Activated B cell treated with CpG ODN at 0.5 μM for 24 hours (primary cell): Measurements from ENCODE around the gene FILIP1. TPM values are rescaled to one million over a fixed set of nuclear protein-coding genes. Genes with fewer than 3 reads are reported as not detected.

Source experiments
- ATAC-seq: fragments of 200-7000 bp; cut with Tn5 transposase; one replicate; pipeline ENCODE4 v1.10.0; 2021; ENCODE audit warnings: low read depth, mild to moderate bottlenecking, moderate library complexity
- CTCF ChIA-PET: fragments of 350-600 bp; sonication (Branson Sonifier 250); formaldehyde crosslinking; loops from one replicate; lab custom pipeline; 2021; ENCODE audit warnings: antibody characterized with exemption; lab: Charles Lee
- POLR2A ChIA-PET: fragments of 350-600 bp; sonication (Branson Sonifier 250); formaldehyde crosslinking; loops from one replicate; lab custom pipeline; 2021; ENCODE audit warnings: antibody characterized with exemption; lab: Charles Lee
- DNase-seq: peaks from one replicate; pipeline ENCODE4 v3.0.0; 2022
- H3K27ac Mint-ChIP-seq: one replicate; pipeline ENCODE4 v1.8.0; 2020; ENCODE audit warnings: mixed read lengths
- H3K27me3 Mint-ChIP-seq: one replicate; pipeline ENCODE4 v1.8.0; 2021; ENCODE audit warnings: mixed read lengths
- H3K36me3 Mint-ChIP-seq: one replicate; pipeline ENCODE4 v1.8.0; 2021; ENCODE audit warnings: low read depth, mixed read lengths
- H3K4me1 Mint-ChIP-seq: one replicate; pipeline ENCODE4 v1.8.0; 2021; ENCODE audit warnings: mixed read lengths
- H3K4me3 Mint-ChIP-seq: one replicate; pipeline ENCODE4 v1.8.0; 2020; ENCODE audit warnings: mild to moderate bottlenecking, mixed read lengths
- H3K9me3 Mint-ChIP-seq: one replicate; pipeline ENCODE4 v1.8.0; 2020; ENCODE audit warnings: mixed read lengths
- intact Hi-C: fragments of 100-400 bp; cut with micrococcal nuclease; formaldehyde crosslinking; loops from one replicate; pipeline ENCODE4 v1.15.1; 2024
- total RNA-seq: library from RNA; stranded (reverse); gene quantifications from 2 replicates; pipeline ENCODE4 v1.2.3, GENCODE V29; 2022
- TF ChIP-seq, protein P1 (sequence below): fragments of 200-600 bp; IDR thresholded peaks from one replicate; pipeline ENCODE4 v1.8.0; 2022; ENCODE audit warnings: antibody characterized with exemption, mild to moderate bottlenecking

FILIP1 gene
- total RNA-seq, 1 donor from 2014 or later = not detected

DNA sequence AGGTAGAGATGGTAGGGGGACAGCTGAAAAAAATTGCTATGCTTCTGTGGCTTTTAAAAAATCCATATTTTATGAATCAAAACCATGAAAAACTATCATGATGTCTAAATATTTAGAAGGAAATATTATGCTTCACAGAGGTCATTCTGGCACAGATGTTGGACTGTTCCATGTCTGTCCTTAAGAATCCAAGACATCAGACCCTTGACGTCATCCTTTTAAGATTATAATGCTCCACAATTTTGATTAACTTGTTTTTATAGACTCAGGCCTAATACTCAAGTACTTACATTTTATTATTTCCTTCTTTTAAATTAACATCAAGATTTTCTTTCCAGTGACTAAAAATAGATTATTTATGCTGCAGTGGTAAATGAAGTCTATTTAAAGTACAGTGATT lies 29.7 kb downstream of the FILIP1 start:
- no peak overlapping the region for H3K27ac Mint-ChIP-seq
- ATAC-seq (no peak), DNase-seq (no peak)
- TF ChIP-seq, protein P1, sequence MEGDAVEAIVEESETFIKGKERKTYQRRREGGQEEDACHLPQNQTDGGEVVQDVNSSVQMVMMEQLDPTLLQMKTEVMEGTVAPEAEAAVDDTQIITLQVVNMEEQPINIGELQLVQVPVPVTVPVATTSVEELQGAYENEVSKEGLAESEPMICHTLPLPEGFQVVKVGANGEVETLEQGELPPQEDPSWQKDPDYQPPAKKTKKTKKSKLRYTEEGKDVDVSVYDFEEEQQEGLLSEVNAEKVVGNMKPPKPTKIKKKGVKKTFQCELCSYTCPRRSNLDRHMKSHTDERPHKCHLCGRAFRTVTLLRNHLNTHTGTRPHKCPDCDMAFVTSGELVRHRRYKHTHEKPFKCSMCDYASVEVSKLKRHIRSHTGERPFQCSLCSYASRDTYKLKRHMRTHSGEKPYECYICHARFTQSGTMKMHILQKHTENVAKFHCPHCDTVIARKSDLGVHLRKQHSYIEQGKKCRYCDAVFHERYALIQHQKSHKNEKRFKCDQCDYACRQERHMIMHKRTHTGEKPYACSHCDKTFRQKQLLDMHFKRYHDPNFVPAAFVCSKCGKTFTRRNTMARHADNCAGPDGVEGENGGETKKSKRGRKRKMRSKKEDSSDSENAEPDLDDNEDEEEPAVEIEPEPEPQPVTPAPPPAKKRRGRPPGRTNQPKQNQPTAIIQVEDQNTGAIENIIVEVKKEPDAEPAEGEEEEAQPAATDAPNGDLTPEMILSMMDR = no peak
- CTCF ChIA-PET = no interaction called here
- no peaks in the 10 kb centered on the region for H3K36me3 Mint-ChIP-seq
- intact Hi-C loops = no loop called here
- POLR2A ChIA-PET = no interaction called here
- H3K4me1 Mint-ChIP-seq = no peaks in the 10 kb centered on the region
- peaks cover 4% of the 10 kb centered on the region for H3K9me3 Mint-ChIP-seq
- H3K4me3 Mint-ChIP-seq = no peak overlapping the region
- H3K27me3 Mint-ChIP-seq = peaks cover 4% of the 10 kb centered on the region

DNA sequence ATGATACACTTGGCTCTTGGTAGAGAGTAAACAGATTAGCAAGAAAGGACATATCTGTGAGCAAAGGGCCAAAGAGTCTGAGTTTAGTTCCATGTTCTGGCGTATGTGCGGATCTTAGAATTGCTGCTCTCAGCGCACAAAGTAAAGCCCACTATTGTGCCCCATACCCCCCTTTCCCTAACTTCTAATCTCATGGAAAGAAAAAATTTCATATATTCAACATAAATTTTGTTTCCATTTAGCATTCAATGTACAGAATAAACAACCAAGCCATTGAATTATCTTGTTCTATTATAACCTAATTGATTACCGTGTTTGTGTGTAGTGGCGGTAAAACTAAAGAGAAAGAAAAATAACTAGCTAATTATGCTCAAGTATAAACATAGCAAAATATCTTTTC lies 30.5 kb downstream of the FILIP1 start:
- Mint-ChIP-seq H3K9me3 (peaks cover 4% of the 10 kb centered on the region), H3K27ac (no peak overlapping the region), H3K27me3 (peaks cover 4% of the 10 kb centered on the region), H3K36me3 (no peaks in the 10 kb centered on the region), H3K4me3 (no peak overlapping the region), H3K4me1 (no peaks in the 10 kb centered on the region)
- ChIA-PET CTCF (no interaction called here), POLR2A (no interaction called here)
- ATAC-seq (no peak), DNase-seq (no peak)
- TF ChIP-seq, protein P1 = no peak
- intact Hi-C loops = no loop called here

DNA sequence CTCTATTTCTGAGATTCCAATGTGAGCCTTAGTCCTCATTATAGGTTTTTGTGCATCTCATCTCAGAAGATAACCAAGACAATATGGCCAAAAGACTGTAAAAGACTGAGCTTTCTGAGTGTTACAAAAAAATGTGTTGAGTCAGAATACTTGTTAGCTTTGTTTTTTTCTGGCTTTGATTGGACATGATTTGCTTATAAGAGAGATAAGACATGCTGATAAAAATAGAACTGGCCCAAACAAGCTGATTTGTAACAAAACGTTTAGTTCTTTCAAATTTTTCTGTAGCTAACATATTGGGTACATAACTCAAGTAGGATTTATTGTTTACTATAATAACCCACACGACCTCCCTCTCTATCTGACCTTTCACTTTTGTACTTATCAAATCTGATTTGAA lies 32.9 kb downstream of the FILIP1 start:
- POLR2A ChIA-PET = no interaction called here
- no peaks in the 10 kb centered on the region for H3K36me3 Mint-ChIP-seq
- no peak overlapping the region for H3K4me3 Mint-ChIP-seq
- TF ChIP-seq, protein P1 = no peak
- CTCF ChIA-PET = no interaction called here
- no peaks in the 10 kb centered on the region for H3K9me3 Mint-ChIP-seq
- intact Hi-C loops = no loop called here
- ATAC-seq (no peak), DNase-seq (no peak)
- peaks cover 3% of the 10 kb centered on the region for H3K27me3 Mint-ChIP-seq
- no peak overlapping the region for H3K27ac Mint-ChIP-seq
- no peaks in the 10 kb centered on the region for H3K4me1 Mint-ChIP-seq

DNA sequence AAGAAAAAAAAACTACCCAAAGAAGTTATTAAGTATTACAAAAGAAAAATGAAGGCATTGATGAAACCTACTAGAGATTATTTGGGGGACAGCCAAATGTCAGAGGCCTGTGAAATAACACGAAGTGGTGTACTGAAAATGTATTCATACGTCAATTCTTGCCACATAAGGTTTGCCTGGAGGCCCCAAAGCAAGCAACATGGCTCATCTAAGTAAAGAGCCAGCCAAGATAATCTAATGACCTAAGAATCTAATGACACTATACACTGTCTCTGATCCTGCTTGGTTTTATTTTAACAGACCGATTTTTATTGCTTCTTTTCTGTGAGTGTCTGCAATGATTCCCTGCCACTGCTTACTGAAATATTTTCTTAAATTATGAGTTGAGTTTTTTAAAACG lies 34.7 kb downstream of the FILIP1 start:
- H3K27me3 Mint-ChIP-seq = peaks cover 2% of the 10 kb centered on the region
- CTCF ChIA-PET = no interaction called here
- no peak overlapping the region for H3K4me3 Mint-ChIP-seq
- no peak overlapping the region for H3K27ac Mint-ChIP-seq
- POLR2A ChIA-PET = no interaction called here
- ATAC-seq (no peak), DNase-seq (no peak)
- intact Hi-C loops = no loop called here
- H3K9me3 Mint-ChIP-seq = no peaks in the 10 kb centered on the region
- TF ChIP-seq, protein P1 = no peak
- H3K4me1 Mint-ChIP-seq = no peaks in the 10 kb centered on the region
- H3K36me3 Mint-ChIP-seq = no peaks in the 10 kb centered on the region

DNA sequence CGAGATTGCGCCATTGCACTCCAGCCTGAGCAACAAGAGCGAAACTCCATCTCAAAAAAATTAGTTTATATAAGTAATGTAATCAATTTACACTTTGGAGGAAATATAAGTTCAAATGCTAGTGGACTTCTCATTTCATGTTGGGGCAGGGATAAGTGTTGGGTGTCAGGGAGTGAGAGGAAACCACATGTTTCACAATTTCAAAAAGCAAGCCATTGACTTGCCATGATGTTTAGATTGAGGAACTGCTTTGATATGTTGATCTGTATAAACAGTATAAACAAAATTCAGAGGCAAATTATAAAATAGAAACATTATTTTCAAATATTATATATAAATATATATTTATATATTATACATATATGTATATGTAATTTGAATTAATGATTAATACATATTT lies 42.7 kb downstream of the FILIP1 start:
- H3K4me1 Mint-ChIP-seq = no peaks in the 10 kb centered on the region
- CTCF ChIA-PET = no interaction called here

More for the DNA sequence above, 42.7 kb downstream of the FILIP1 start:
- H3K27ac Mint-ChIP-seq = no peak overlapping the region
- H3K4me3 Mint-ChIP-seq = no peak overlapping the region
- no peak for ATAC-seq
- peaks cover 4% of the 10 kb centered on the region for H3K27me3 Mint-ChIP-seq
- no peaks in the 10 kb centered on the region for H3K36me3 Mint-ChIP-seq
- intact Hi-C loops = no loop called here
- POLR2A ChIA-PET = no interaction called here
- no peaks in the 10 kb centered on the region for H3K9me3 Mint-ChIP-seq
- TF ChIP-seq, protein P1 = no peak
- DNase-seq = no peak
